Activated CD4-positive, alpha-beta T cell treated with anti-CD3 and anti-CD28 coated beads, Interleukin-2, Interleukin-4, amounts not matched to agents 100 ng/mL and 50 ng/mL, durations not matched to agents 16 hours and 8 hours (primary cell): ENCODE results near the gene BANP.
"Not testable (repeated sequence)": the region's sequence is repeated elsewhere in the genome, so short reads cannot be mapped to it uniquely, and the experiment has no call there.

Experiments used
- DNase-seq: peaks from one replicate; pipeline ENCODE4 v3.0.0-alpha.2; 2020; ENCODE audit warnings: low spot score

Gene BANP

DNA sequence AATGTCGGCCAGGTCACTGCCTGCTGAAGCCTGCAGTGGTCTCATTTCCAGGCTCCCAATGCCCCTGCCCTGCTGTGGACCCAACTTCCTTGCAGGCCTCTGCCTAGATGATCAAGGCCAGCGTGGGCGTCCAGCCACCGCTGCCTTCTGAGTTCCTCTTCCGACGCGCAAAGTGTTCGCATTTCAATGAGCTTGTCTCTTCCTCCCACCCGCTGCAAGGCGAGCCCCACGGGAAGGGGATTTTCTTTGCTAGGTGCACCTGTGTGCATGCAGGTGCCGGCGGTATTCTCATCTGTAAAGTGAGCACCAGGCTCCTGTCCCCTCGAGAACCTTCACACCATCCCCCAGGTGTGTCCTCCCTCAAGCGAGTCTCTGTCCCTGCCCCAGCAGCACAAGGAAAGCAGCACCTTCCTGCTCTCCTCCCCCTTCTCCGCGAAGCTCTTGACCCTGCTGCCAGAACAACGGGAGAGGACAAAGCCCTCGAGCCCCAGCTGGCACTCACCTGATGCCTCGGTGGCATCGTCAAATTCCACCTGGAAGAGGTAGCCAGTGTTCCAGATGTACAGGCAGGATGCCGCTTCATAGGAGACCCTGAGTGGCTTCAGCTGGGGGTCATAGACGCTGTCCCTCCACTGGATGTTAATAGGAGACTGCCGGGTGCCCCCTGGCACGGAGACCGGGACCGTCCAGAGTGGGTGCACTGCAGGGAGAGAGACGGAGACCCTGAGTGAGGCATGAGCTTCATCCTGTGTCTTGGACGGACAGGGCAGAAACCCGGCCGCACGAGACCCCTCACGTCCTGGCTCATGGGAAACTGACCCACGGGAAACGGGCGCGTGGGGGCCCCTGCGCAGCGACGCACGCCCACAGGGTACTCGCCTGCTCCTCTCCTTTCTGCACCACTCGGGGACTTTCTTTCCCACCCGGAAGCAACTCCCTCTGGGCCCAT is 24.7 kb upstream of the BANP start:
- no peak for DNase-seq

GRCh38 chr16:87927195-87927562 is 24.1 kb upstream of the BANP start:
- DNase-seq, result no peak

DNA sequence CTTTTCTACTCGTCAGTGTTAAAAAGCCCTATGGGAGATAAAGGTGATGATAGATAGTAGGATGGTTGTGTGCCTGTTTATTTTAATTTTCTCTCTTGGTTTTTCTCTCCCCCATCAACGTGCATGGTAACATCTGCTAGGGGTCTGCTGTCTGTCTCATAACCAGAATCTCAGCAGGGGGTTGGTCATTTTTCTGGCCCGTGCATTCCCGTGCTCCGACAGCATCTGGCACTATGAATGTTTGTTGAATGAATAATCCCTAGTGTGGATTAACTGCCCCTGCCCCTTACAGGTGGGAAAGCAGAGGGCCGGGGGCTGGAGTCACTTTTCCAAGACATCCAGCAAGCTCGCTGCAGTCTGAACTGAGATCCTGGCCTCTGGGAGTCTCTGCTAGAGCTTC is 21.2 kb upstream of the BANP start:
- no peak for DNase-seq

GRCh38 chr16:87930456-87930855 is 20.8 kb upstream of the BANP start:
- no peak for DNase-seq

DNA sequence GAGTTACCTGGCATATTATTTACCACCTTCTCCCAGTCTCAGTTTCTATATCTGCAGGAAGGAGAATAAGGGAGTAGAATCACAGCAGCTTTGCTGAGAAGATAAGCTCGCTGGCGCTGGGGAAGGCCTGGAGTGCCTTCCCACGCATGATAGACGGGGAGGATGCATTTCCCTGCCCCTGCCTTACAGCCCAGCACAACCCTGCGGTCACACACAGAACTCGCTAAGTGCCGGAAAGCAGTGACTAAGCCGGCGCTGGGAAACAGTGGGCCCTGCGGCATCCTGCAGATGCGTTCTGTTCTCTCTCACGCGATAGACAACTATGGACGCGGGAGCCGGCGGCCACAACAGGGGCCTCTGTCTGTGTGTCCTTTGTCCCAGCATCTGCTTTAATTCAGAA is 19.7 kb upstream of the BANP start:
- DNase-seq, result no peak

DNA sequence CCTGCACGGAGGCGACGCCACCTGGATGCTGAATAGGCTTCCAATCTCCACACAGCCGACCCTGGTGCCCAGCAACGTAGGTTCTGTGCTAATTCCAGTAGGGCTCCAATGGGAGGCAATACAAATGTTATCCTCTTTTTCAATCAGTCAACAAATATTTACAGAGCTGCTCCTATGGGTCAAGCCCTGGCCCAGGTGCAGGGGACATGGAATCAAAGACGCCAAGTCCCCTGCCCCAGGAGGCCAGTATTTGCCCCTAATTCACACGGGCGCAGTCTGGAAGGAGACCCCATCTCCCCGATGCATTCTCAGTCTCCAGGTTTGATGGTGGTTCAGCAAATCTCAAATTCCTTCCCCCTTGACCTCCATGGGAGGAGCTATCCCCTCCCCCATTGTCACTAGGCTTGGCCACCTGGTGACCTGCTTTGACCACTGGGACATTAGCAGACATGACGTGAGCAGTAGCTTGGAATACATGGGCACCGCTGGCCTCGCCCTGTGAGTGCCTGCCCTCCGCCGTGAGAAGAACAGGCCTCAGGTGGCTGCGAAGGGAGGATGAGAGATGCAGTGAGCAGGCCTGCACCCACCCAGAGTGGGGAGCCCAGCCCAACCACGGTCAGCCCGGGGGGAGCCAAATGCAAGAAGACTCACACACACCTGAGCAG is 18.6 kb upstream of the BANP start:
- DNase-seq, result not testable (repeated sequence)

DNA sequence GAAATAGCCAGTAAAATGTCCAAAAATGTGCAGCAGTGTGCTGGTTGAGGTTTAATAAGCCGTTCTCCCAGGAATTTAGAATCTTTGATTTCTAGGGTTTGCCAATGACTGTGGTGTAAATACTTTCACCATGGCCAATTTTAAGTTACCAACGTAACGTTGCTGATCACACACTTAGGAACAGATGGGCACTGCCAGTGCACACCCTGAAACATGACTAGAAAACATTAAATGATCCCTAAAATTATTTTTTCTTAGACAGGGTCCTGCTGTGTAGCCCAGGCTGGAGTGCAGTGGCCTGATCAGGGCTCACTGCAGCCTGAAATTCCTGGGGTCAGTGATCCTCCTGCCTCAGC is 18.1 kb upstream of the BANP start:
- no peak for DNase-seq

- DNase-seq, result not testable (repeated sequence)
These were observed 16.3 kb upstream of the BANP start for GRCh38 chr16:87934752-87935425.

- not testable (repeated sequence) for DNase-seq
These were observed 15.2 kb upstream of the BANP start for GRCh38 chr16:87936016-87936374.

- no peak for DNase-seq
These were observed 14.6 kb upstream of the BANP start, which contains the start of gene CA5A for GRCh38 chr16:87936375-87937230. TSS of gene CA5A (minus strand) at chr16:87936529. CDS start at chr16:87936450, 79 bp downstream.

DNA sequence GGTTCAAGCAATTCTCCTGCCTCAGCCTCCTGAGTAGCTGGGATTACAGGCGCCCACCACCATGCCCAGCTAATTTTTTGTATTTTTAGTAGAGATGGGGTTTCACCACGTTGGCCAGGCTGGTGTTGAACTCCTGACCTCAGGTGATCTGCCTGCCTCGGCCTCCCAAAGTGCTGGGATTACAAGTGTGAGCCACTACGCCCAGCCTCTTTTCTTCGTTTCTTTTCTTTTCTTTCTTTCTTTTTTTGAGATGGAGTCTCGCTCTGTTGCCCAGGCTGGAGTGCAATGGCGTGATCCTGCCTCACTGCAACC is 14.0 kb upstream of the BANP start:
- not testable (repeated sequence) for DNase-seq

- DNase-seq, result no peak
These were observed 12.8 kb upstream of the BANP start for GRCh38 chr16:87938412-87938949.

GRCh38 chr16:87939562-87940423 is 11.4 kb upstream of the BANP start:
- no peak for DNase-seq

DNA sequence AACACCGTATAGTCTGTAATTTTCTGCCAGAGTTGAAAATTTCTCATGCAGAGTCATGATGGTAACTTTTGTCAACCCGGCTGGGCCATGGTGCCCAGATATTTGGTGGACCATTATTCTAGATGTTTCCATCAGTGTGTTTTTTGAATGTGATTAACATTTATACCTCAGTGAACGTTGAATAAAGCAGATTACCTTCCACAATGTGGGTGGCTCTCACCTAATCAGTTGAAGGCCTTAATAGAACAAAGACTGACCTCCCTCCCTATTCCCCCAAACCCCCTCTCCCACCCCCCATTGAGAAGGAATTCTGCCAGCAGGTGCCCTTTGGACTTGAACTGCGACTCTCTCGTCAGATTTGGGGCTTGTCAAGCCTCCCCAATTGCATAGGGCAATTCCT is 8.6 kb upstream of the BANP start:
- DNase-seq, result no peak

DNA sequence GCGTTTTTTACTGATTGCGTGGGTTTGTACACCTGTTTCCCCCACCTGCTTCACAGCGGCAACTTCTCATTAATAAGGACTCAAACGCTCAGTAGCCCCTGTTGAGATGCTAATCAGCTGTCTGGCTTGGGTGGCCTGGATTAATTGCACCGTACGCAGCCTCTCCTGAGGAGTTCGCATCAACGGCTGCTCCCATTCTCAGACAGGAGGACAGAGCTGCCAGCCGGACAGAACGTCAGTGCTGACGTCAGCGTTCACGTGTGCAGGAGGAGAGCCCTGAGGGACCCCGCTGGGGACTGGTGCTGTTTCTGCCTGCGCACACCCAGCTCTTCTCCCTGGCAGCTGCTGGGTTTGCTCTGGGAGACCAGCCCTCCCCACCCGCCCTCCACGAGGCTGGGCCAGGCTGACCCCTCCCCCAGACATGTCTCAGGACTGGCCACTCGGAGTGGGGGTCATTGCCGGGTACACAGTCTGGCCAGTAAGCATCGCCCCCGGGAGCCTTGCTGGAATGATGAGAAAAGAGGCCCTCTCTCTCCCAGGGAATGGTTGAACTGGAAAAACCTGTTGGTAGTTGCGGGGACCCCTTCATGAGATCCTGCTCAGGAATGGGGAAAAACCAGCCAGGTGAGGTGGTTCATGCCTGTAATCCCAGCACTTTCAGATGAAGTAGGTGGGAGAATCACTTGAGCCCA is 5.7 kb upstream of the BANP start:
- DNase-seq, result no peak

GRCh38 chr16:87946596-87947347 is 4.5 kb upstream of the BANP start:
- DNase-seq, result no peak

DNA sequence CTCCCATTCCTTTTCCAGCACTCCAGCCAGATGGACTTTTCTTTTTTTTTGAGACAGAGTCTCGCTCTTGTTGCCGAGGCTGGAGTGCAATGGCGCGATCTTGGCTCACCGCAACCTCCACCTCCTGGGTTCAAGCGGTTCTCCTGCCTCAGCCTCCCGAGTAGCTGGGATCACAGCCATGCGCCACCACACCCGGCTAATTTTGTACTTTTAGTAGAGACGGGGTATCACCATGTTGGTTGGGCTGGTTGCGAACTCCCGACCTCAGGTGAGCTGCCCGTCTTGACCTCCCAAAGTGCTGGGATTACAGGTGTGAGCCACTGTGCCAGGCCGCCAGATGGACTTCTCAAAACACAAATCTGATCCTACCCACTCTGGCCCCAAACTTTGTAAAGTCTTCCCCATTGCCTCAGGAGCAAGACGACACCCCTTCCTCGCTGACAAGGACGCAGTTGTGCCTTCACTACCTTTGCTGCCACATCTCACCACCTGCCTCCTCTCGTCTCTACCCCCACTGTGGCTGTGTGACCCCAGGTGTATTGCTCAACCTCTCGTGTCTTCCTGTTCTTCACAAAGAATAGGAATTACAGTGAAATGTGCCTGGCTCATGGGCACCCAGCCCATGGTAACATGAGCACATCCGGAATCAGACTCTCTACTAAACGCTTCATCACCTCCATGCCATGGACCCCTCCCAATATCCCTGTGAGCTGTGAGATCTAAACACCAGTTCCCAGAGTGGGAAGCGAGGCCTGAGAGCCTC is 3.7 kb upstream of the BANP start:
- no peak for DNase-seq

- DNase-seq, result no peak
These were observed 3.1 kb upstream of the BANP start for GRCh38 chr16:87948119-87948545.

DNA sequence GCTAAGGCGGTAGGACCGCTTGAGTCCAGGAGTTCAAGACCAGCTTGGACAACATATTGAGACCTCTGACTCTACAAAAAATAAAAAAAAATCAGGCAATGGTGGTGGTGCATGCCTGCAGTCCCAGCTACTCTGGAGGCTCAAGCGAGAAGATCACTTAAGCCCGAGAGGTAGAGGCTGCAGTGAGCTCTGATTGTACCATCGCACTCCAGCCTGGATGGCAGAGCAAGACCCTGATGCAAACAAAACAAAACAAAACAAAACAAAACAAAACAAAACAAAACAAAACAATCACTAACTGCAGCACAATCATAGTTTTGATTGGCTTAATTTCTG is 2.5 kb upstream of the BANP start:
- no peak for DNase-seq
